NCI-H2227 (cell line): ENCODE measurements around the gene TMEFF2.

Experiments
- DNase-seq: peaks from one replicate; lab custom pipeline; 2025; ENCODE audit not compliant: unreplicated experiment; lab: John Stamatoyannopoulos, UW

Gene TMEFF2

DNA sequence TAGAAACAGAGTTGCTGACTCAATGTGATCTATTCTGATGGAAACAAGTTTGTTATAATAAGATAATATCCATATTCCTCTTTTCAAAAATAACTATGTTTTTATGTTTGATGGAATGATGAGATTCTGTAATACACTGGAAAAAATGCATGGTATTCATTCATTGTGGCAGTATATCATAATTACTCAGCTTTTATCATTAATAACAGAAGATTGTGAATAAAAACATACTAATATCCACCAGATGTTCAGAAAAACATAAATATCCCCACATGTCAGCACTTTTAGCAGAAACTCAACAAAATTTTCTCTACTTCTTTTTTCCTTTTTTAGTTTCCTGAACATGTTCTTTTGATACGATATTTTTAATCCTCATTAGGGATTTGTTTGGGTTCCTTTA lies 217.0 kb downstream of the TMEFF2 start:
- DNase-seq: no peak

DNA sequence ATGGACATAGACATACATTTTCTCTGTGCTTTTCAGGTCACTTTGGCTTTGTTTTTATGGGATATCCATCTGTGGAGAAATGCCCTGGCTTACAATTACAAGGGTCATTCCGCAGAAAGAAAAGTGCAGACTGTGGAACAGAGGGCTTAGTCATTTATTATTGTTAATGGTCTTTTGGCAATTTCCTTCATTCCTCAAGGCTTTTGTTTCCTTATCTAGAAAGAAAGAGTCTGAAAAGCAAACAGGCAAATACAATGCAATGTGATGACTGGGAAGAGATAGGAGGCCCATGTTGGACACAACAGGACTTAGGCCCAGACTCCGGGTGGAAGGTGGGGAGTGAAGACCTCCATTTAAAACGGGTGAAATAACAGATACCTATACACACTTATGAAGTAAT lies 218.3 kb downstream of the TMEFF2 start:
- no peak for DNase-seq

DNA sequence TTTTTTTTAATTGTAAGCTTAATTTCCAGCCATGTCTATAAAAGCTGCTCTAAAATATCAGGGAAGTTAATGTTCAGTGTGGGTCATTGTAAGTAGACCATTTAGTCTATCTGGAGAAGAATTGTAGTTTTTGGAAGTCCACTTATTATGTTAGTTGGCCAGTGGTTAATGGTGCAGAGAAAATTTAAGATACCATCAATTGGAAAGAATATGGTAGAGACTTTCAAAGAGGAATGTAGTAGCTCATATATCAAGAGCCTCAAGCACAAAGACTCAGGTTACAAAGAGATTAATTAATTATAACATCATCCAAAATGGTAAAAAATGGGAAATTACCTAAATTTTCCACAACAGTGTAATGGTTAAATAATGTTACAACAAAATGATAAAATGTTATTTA lies 220.1 kb downstream of the TMEFF2 start:
- DNase-seq: no peak

DNA sequence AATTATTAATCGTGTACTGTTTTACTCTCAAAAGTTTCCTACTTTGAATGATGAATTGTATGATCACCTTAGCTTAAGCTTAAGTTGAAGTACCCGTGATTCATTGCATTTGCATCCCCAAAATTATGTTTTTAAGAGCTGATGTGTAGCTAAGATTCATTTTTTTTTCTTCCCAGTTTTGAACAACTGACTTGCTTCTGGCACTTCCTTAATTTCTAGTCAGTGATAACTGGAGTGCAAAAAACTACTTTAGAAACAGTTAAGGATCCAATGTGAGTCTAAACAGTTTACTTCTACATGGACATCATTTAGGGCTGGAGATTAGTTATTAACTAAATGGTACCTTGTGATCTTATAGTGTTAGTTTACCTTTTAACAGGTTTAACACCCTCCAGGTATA lies 223.9 kb downstream of the TMEFF2 start:
- DNase-seq: no peak

DNA sequence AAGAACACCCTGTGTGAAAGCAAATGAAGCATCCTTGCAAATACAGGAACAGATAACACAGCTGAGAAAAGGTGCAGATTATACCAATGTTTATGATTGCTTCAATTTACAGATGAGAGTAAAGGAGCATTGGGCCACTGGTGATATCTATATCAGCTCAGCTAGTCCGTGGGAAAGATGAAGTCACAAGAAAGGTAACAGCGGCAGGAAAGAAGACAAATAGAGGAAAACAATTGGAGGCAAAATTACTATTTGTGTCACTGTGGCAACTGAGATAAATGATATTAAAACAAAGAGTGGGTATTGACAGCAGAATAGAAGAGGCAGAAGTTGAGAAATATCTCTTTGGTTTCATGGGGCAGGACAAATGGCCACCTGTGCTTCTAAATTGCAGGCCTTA lies 226.6 kb downstream of the TMEFF2 start:
- no peak for DNase-seq

DNA sequence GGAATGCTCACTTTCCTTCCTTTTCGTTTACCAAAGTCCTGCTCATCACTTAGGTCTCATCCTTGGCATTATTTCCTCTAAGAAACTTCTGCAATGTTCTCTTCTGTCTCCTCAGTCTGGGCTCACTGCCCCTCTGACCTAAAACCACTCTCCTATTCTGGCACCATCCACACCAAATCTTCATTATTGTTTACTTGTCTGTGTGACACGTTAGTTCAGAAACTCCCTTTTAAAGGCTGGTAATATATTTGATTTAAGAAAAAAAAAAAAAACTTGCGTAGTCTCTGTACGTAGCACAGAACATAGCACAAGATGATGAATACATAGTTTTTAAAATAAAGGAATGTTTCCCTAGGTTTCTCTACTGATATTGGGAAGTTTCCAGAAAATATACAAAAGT lies 229.0 kb downstream of the TMEFF2 start:
- no peak for DNase-seq

DNA sequence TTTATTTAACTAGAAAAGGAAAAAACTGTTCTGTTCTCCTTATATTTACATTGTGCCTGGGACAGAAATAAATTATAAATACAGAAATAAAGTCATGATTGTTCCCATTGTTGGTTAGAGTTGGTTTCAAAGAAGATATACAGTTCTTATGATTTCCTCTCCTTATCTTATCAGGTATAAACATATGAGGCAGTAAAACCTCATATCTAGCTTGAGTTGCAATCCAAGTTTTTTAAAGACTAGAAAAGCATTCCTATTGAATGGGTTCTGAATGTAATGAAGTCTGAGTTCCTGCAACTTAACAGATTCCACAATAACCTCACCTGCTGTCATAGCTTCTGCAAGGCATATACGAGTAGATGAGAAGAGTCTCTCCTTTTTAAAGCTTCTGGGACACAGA lies 233.2 kb downstream of the TMEFF2 start:
- no peak for DNase-seq

DNA sequence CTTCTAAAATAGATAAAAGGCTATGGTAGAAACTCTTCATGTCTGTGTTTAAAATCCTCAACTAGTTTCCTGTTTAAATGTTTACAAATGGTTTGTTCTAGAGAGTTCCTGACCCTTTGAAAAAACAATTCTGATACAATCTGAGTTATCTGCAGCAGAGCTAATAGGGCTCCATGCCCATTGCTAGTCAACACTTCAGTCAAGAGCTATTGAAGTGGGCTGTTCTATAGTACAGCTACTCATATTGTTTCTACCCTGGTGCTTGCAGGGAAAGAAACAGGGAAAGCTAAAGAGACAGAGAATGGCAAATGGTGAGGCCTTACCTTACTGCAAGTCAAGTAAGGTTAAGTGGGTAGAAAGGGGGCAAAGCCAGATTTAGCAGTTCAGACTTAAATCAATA lies 235.5 kb downstream of the TMEFF2 start:
- peak; percentile 32 for DNase-seq

DNA sequence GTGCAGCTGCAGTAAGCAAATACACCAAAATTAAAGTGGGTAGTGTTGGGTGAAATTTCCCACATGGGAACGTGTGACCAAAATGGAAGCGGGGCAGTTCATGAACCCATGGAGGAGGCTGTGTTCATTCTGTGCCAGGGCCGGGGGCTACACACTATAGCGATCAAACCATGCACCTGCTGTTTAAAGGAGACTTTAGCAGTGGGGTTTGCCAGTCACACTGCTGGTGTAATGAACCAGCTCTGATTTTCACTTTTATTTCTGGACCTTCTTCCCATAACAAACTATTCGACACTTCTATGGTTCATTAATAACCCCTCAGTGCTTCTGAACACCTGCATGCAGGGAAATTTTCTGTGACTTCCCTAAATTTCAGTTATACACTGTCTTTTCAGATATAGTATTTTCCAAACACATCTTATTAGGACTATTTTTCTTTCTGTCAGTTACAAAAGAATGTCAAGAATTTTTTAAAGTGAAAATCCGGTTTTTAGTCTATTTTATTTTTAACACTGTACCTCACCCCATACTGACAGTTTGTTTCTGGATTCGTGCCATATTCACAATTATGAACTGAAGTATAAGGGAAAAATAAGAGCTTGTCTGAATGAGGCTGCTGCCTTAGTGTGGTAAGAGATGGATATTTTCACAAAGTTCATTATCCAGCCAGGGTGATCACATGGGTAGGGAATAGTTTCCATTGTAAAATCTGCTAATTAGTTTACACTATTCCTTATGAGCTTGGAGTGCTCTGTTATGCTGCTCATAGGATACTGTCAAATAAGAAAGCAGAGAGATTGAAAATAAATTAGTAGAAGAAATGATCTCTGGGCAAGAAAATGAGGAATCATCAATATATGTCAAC lies 236.5 kb downstream of the TMEFF2 start:
- no peak for DNase-seq

DNA sequence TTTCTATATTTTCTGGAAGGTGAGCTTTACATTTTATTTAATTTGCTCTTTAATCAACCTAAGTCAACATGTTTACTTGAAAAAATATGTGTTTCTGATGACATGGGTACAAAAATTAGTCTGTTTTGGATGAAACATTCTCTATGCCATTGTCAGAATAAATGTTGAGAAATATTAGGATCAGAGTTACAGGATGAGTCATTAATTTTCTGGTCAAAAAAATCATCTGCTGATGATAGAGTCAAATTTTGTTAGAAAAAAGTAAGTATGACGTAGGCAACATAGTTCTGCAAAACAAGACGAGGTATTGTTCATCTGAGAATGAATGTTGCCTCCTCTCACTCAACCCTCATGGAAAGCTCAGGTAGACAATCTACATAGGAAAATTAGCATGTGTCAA lies 240.3 kb downstream of the TMEFF2 start:
- DNase-seq: no peak

DNA sequence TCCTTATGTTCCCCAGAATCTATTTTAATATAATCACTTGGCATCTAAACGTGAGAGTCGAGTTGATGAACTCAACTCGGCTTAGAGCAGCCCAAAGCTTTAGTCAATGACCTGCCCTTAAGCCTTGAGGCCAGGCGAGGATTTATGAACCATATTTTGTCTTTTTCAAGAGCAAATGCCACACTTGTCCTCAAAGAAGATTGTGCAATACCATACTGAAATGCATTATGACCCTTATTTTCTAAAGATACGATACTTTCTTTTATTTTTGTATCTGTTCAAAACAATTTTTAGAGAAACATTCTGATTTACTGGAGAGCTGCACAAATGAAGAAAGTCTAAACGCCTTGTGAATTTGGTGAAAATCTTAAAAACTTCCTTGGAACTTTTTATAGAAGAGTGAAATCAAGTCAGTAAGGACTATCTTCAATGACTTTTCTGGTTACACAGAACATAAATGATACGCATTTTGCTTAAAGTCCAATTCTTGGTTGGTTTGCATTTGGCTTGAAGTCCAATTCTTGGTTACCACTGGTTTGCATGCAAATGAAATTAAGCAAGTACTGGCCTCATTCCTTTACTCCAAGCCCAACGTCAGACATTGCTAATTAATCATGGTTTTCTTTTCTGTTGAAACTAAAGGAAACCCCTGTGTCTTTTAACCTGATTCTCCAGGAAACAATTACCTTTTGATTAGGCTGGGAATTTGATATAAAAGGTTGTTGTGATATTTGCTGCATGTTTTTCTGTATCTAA lies 242.0 kb downstream of the TMEFF2 start:
- DNase-seq: no peak

DNA sequence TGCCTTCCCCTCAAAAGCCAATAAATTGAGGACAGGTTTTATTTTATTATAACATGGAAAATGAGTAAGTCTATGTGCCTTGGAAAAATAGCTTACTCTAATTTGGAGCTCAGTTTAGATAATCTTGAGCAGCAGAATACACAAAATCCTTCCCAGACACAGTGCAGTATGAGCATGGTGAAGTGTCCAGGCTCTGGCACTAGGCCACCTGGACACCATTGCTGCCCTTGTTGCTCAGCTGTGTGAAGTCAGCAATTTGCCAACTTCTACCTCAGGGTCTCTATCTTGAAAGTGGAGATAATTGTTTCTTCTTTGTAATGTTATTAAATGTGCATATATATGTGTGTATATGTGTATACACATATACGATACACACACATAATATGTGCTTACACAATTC lies 242.9 kb downstream of the TMEFF2 start:
- no peak for DNase-seq

DNA sequence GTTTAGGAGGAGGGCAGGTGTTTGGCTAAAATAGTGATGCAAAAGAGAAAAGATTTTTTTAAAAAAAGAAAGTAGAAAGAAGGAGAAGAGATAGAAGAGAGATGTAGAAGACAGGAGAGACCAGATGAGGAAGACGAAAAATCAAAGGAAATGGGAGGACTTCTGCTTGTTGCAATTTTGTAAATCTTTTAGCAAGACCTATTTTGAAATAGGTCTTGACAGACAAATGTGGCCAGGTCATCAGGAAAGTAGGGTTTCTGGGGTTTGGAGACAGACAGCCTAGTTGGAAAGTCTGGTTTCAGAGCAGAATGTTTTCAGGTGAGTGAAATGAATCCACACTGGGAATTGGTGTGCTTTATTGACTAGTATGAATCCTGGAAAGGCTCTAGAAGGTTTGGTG lies 243.4 kb downstream of the TMEFF2 start:
- DNase-seq: no peak

DNA sequence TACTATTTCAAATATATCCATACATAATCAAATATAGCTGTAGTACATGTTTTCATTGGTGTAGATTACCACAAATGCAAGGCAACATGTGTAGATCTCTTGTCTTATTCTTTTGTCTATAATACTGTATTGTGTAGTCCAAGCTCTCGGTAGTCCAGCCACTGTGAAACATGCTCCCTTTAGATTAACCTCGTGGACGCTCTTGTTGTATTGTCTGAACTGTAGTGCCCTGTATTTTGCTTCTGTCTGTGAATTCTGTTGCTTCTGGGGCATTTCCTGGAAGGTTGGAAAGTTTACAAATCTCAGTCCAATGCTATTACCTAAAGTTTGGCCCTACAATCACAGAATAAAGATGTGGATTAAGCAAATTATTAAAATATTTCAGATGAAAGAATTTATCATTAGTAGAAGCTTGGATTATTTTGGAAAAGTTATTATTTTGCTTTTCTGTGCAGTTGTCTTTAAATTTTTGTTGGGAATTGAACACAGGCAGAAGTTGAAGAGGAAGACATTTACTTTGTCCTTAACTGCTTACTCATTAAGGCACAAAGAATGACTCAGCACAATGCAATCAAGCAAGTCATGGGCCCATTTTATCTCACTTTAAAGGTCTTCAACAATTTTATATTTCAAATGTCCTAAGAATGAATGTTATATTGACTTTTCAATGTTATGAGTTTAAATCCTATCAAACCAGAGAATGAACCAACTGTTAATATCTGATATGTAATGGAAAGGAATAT lies 244.4 kb downstream of the TMEFF2 start:
- DNase-seq: no peak

DNA sequence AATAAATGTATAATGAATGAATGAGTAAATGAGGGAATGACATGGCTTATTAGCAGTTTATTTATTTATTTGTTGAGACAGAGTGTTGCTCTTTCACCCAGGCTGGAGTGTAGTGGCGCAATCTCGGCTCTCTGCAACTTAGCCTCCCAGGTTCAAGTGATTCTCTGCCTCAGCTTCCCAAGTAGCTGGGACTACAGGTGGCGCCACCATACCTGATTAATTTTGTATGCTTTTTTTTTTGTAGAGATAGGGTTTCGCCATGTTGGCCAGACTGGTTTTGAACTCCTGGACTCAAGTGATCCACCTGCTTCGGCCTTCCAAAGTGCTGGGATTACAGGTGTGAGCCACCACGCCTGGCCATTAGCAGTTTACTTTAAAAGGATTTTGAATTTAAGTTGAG lies 247.5 kb downstream of the TMEFF2 start:
- DNase-seq: no peak

DNA sequence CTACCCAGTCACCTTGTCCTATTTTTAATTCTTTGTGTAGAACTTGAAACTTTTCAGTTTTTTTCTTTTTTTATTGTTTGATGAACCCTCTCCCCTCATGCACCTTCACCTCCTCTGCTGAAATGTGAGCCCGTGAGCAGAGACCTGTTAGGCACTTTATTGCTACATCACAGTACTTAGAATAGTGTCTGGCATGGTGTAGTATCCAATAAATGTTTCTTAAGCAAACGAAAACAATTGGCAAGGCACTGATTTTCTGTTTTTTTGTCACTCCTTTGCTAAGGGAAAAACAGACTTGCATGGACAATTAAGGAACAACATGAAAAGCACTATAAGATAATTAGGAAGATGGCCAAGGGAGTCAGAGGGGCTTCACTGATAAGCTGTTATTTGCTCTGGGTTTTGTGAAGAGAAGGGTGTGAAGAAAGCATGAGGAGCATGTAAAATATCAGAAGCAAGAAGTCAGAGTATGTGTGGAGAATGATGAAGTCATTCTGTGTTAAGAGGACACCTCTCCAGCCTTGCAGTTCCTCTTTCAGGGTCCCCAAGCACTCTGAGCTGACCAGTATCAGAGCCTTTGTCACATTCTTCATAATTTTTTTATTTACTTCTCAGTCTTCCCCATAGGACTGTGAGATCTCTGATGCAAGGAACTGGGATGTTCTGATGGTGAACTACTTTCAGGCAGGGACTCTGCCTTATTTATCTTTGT lies 248.1 kb downstream of the TMEFF2 start:
- no peak for DNase-seq

DNA sequence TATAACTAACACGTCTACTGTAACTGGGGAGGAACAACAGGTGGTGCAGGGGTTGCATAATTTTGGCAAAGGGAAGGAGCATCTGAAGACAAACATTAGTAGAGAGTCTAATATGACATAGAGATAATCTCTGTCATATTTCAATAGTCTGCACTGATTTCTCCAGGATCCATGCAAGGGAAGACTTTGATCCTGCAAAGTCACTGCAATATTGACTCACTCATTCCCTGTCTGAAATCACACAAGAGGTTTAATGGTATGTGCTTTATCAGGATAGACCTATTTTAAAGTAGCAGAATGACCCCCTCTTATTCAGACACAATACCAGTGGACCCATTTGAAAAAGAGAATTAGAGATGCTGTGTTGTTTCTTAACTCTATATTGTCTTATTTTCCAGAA lies 249.1 kb downstream of the TMEFF2 start:
- DNase-seq: no peak

DNA sequence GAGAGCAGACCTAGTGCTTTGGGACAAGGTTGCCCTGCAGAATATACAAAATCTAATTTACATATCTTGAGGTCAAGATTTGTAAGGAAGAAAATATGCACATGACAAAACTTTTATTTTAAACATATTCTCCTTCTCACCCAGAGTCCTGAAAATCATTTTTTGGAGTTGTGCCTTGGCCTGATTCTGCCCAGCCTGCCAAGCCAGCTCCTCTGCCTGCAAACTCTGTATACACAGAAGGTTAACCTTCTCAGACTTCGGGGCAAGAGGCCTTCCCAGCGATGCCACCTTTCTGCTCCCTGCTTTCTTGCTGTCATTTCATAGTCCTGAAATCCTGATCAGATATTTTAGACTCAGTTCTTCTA lies 252.0 kb downstream of the TMEFF2 start:
- DNase-seq: no peak

DNA sequence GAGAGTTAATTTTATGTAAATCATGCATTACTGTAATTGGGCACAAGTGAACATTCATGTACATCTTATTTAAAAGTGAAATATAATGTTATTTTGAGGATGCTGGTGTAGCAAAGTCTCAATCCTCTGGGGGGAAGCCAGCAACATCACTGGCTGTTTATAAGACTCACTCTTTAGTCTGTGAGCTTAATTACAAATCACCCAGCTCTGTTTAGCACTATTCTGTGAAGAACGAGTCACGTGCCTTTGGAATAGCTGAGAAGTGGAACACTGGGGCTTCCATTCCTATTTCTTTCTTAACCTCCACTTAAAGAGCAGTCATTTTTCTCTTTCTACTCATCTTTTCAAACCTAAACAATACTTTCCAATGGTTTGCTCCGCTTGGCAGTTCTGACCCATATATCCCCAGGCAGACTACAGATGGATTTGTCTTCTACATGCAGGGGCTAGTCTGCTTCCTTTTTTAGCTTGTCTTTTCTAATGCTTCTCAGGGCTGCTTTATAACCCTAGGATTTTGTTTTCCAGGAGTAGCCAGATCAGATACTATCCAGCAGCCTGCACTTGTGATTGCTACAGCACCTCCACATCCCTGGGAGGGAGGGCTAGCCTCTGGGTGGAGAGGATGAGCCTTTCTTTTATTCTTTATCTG lies 252.5 kb downstream of the TMEFF2 start:
- no peak for DNase-seq

DNA sequence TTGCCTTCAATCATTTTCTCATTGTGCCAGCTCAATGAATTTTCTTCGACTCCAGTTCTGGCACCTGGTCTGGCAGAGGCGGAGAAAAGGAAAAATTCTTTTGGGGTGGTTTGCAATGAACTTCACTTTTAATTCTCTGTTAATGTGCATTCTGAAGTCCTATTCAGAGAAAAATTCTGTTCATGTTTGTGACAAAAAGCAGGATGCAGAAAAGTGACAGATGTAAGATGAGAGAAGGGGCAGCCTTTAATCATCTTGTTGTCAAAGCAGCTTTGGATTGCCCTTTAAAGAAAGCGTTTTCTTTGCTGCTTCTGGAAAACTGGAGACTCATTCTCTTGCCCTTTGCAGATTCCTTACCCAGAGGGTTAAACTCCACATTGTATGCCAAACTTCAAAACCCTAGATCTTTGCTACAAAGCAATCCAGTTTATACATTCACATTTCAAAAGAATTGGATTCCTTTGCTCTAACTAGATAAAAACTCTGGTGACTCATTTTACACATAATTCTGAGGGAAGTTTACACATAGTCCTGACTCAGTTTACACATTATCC lies 253.3 kb downstream of the TMEFF2 start:
- no peak for DNase-seq
